Smooth muscle cell (in vitro differentiated cells): ENCODE data around the gene IFITM2. TPM values are rescaled to one million over a fixed set of nuclear protein-coding genes. Genes with fewer than 3 reads are reported as not detected.

Experiments used
- DNase-seq: peaks from one replicate; lab custom pipeline; 2025; ENCODE audit not compliant: unreplicated experiment; lab: John Stamatoyannopoulos, UW
- H2AFZ ChIP-seq: fragments of 200-600 bp; sonication (generic); 2 replicates; pipeline ENCODE4 v1.6.0; 2016; ENCODE audit warnings: antibody characterized with exemption, low read depth, mild to moderate bottlenecking
- H3F3A ChIP-seq: fragments of 200-600 bp; sonication (generic); 2 replicates; pipeline ENCODE4 v1.6.0; 2017; ENCODE audit warnings: antibody characterized with exemption, low read depth
- H3K27ac ChIP-seq: fragments of 200-600 bp; sonication (generic); 2 replicates; pipeline ENCODE4 v1.5.1; 2016; ENCODE audit warnings: low read depth, mild to moderate bottlenecking
- H3K27me3 ChIP-seq: fragments of 200-600 bp; sonication (generic); 2 replicates; pipeline ENCODE4 v1.6.1; 2016; ENCODE audit warnings: low read depth, mild to moderate bottlenecking
- H3K36me3 ChIP-seq: fragments of 200-600 bp; sonication (generic); 2 replicates; pipeline ENCODE4 v1.5.1; 2016; ENCODE audit warnings: low read depth
- H3K4me1 ChIP-seq: fragments of 200-600 bp; sonication (generic); 2 replicates; pipeline ENCODE4 v1.5.1; 2016; ENCODE audit warnings: low read depth
- H3K4me2 ChIP-seq: fragments of 200-600 bp; sonication (generic); 2 replicates; pipeline ENCODE4 v1.6.0; 2016; ENCODE audit warnings: mild to moderate bottlenecking
- H3K4me3 ChIP-seq: fragments of 200-600 bp; sonication (generic); 2 replicates; pipeline ENCODE4 v1.5.1; 2016; ENCODE audit warnings: mild to moderate bottlenecking
- H3K79me2 ChIP-seq: fragments of 200-600 bp; sonication (generic); 2 replicates; pipeline ENCODE4 v1.6.0; 2016; ENCODE audit warnings: low read depth, mild to moderate bottlenecking
- H3K9ac ChIP-seq: fragments of 200-600 bp; sonication (generic); 2 replicates; pipeline ENCODE4 v1.6.0; 2016; ENCODE audit warnings: low read depth
- H3K9me3 ChIP-seq: fragments of 200-600 bp; sonication (generic); replicated peaks from 2 replicates; pipeline ENCODE4 v1.5.1; 2016; ENCODE audit warnings: low read depth
- H4K20me1 ChIP-seq: fragments of 200-600 bp; sonication (generic); 2 replicates; pipeline ENCODE4 v1.6.0; 2016; ENCODE audit warnings: low read depth
- WGBS: methylation state at CpG from one replicate; pipeline ENCODE4 v1.1.7; 2016; ENCODE audit warnings: low lambda C conversion rate; 5-methylcytosine and 5-hydroxymethylcytosine counted together
- polyA plus RNA-seq: library from polyadenylated mRNA; unstranded; fragments of >200 nt; fragmentation: Nextera tagmentation; extraction: Ambion mirVana; gene quantifications from 2 replicates; pipeline ENCODE4 v1.2.1, GENCODE V29; 2016
- total RNA-seq: library from RNA; depleted of rRNA; stranded (reverse); fragments of >200 nt; gene quantifications from 2 replicates; pipeline ENCODE4 v1.2.3, GENCODE V29; 2014
- TF ChIP-seq, protein P1 (sequence below): fragments of 200-600 bp; sonication (generic); IDR thresholded peaks from 2 replicates; pipeline ENCODE4 v1.5.1; 2017; ENCODE audit warnings: borderline replicate concordance, mild to moderate bottlenecking, antibody characterized with exemption; ENCODE audit not compliant: insufficient read depth, poor library complexity, severe bottlenecking

Gene IFITM2
- total and polyA plus RNA-seq, 2 experiments from 2014 or later: 210 to 1,486 TPM

DNA sequence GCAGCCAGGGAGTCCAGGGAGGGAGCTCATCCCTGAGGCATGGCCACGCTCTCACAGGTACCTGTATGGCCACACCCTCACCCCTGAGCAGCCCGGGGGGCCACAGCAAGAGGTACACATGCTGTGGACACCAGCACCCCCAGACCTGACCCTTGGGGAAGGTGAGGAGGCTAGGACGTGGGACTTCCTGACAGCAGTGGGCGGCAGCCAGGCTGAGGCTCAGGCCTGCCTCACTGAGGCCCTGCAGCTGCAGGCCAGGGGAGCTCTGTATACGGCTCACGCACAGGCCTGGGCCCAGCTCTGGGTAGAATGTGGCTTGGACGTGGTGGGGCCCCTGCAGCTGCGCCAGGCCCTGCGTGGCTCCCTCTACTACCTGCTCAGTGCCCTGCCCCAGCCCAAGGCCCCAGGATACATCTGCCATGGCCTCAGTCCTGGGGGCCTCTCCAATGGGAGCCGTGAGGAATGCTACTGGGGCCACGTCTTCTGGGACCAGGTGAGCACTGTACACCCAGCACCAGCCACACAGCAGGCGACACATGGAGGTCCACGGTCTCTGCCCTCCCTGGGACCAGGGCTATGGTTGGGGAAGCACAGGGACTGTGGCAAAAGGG is 16.9 kb upstream of the IFITM2 start:
- no peaks in the 10 kb centered on the region for H3F3A ChIP-seq
- H2AFZ ChIP-seq: no peak overlapping the region
- no peaks in the 10 kb centered on the region for H3K9me3 ChIP-seq
- peaks cover 10% of the 10 kb centered on the region for H3K4me1 ChIP-seq
- H3K27me3 ChIP-seq: no peaks in the 10 kb centered on the region
- no peak overlapping the region for H3K4me3 ChIP-seq
- no peak for DNase-seq
- no peak overlapping the region for H3K9ac ChIP-seq
- TF ChIP-seq, protein P1, sequence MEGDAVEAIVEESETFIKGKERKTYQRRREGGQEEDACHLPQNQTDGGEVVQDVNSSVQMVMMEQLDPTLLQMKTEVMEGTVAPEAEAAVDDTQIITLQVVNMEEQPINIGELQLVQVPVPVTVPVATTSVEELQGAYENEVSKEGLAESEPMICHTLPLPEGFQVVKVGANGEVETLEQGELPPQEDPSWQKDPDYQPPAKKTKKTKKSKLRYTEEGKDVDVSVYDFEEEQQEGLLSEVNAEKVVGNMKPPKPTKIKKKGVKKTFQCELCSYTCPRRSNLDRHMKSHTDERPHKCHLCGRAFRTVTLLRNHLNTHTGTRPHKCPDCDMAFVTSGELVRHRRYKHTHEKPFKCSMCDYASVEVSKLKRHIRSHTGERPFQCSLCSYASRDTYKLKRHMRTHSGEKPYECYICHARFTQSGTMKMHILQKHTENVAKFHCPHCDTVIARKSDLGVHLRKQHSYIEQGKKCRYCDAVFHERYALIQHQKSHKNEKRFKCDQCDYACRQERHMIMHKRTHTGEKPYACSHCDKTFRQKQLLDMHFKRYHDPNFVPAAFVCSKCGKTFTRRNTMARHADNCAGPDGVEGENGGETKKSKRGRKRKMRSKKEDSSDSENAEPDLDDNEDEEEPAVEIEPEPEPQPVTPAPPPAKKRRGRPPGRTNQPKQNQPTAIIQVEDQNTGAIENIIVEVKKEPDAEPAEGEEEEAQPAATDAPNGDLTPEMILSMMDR: no peak
- no peak overlapping the region for H3K27ac ChIP-seq
- 87% methylated on average over 13 of the region's 13 CpGs for WGBS
- no peaks in the 10 kb centered on the region for H4K20me1 ChIP-seq
- no peaks in the 10 kb centered on the region for H3K79me2 ChIP-seq
- H3K36me3 ChIP-seq: no peaks in the 10 kb centered on the region
- peak overlapping the region; percentile 98 for H3K4me2 ChIP-seq

DNA sequence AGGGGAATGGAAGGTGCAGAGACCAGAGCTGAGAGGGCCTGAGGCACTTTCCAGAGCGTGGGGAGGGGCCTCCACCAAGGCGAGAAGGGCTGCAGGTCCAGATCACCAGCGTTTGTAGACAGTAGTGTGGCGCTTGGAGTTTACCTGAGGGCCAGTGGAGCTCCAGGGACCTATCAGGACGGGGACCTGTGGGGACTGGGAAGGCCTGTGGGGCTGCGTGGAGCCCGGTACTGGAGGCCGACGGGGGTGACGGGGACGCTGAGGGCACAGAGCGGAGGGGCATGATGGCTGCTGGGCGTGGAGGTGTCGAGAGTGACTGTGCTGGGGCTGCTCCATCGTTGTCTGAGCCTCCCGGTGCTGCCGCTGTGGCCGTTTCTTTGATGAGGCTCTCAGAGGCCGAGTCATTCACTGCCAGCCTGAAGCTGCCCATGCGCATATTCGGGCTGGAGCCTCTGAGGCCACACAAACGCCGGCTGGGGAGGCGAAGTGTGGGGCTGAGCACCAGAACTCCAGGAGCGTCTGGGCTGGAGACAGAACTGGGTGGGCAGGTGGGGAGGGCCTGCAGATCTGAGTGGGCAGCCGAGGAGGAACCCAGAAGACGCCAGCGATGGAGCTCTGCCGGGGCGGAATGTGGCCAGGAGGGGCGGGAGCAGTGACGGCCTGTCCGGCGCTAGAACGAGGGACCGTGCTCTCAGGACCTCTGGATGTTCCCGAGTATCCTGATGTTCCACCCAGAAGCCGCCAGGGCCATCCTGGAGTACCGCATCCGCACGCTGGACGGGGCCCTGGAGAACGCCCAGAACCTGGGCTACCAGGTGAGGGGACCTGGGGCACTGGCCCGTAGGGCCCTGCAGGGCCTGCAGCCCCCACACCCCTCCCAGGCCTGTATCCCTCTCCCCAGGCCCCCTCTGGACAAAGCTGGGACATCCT is 16.1 kb upstream of the IFITM2 start:
- TF ChIP-seq, protein P1: no peak
- whole genome bisulfite sequencing: 79% methylated on average over 41 of the region's 44 CpGs
- no peak for DNase-seq

DNA sequence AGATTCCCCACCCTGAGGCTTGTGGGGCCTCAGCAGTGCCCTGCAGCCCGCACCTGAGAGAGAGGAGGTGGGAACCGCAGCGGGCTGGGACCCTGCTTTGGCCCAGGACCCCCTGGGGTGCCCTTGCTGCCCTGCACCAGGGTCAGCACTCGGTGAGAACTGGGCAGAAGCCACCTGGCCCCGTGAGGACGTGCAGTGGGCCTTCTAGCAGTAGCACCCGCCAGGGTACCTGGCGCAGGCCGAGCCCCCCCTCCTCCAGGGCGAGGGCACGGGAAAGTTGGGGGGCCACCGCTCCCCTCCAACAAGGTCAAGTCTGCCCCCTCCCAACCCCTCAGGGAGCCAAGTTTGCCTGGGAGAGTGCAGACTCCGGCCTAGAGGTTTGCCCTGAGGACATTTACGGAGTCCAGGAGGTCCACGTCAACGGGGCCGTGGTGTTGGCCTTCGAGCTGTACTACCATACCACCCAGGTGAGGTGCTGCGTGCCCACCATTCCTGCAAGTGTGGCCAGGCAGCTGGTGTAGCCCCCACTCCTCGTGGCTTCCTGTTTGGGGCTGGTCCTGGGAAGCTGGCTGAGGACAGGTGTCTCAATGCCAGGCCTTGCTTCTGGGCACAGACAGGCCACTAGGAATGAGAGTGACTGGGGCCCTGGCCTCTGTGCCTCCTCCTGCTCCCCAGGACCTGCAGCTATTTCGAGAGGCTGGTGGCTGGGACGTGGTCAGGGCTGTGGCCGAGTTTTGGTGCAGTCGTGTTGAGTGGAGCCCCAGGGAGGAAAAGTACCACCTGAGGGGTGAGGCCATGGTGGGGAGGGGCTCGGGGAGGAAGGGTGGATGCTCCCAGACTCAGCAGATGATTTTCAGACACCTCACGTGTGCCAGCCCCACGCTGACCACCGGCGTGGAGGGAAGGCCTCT is 15.2 kb upstream of the IFITM2 start:
- TF ChIP-seq, protein P1: no peak

More for the DNA sequence above, 16.1 kb upstream of the IFITM2 start:
- Histone ChIP-seq H3K9ac (no peak overlapping the region), H3K27me3 (no peaks in the 10 kb centered on the region), H2AFZ (no peak overlapping the region), H3K4me1 (peaks cover 10% of the 10 kb centered on the region), H4K20me1 (no peaks in the 10 kb centered on the region), H3K36me3 (no peaks in the 10 kb centered on the region), H3K27ac (no peak overlapping the region), H3K79me2 (no peaks in the 10 kb centered on the region), H3F3A (no peaks in the 10 kb centered on the region), H3K9me3 (no peaks in the 10 kb centered on the region), H3K4me2 (no peak overlapping the region), H3K4me3 (no peak overlapping the region)

More for the DNA sequence above, 15.2 kb upstream of the IFITM2 start:
- Histone ChIP-seq H3K27ac (no peak overlapping the region), H2AFZ (no peak overlapping the region), H3K9ac (no peak overlapping the region), H3K27me3 (no peaks in the 10 kb centered on the region), H3K4me2 (no peak overlapping the region), H3F3A (no peaks in the 10 kb centered on the region), H4K20me1 (no peaks in the 10 kb centered on the region), H3K79me2 (no peaks in the 10 kb centered on the region), H3K36me3 (no peaks in the 10 kb centered on the region), H3K4me3 (no peak overlapping the region), H3K9me3 (no peaks in the 10 kb centered on the region), H3K4me1 (peaks cover 10% of the 10 kb centered on the region)
- no peak for DNase-seq
- WGBS: 98% methylated on average over 26 of the region's 29 CpGs
